Activated CD8-positive, alpha-beta T cell treated with anti-CD3 and anti-CD28 coated beads for 36 hours (primary cell): ENCODE data around the gene RBFOX1. TPM values are rescaled to one million over a fixed set of nuclear protein-coding genes. Genes with fewer than 3 reads are reported as not detected.

Source experiments
- ATAC-seq: fragments of 200-7000 bp; cut with Tn5 transposase; one replicate; pipeline ENCODE4 v1.10.0; 2021; ENCODE audit warnings: mild to moderate bottlenecking, moderate library complexity
- CTCF ChIA-PET: fragments of 350-600 bp; sonication (Branson Sonifier 250); formaldehyde crosslinking; loops from one replicate; lab custom pipeline; 2021; ENCODE audit warnings: antibody characterized with exemption; lab: Charles Lee
- POLR2A ChIA-PET: fragments of 350-600 bp; sonication (Branson Sonifier 250); formaldehyde crosslinking; loops from one replicate; lab custom pipeline; 2021; ENCODE audit warnings: antibody characterized with exemption; lab: Charles Lee
- DNase-seq: peaks from one replicate; pipeline ENCODE4 v3.0.0-alpha.2; 2020
- H3K27ac Mint-ChIP-seq: one replicate; pipeline ENCODE4 v1.8.0; 2021; ENCODE audit warnings: mild to moderate bottlenecking, mixed read lengths
- H3K27me3 Mint-ChIP-seq: one replicate; pipeline ENCODE4 v1.8.0; 2021; ENCODE audit warnings: mixed read lengths
- H3K36me3 Mint-ChIP-seq: one replicate; pipeline ENCODE4 v1.8.0; 2021; ENCODE audit warnings: low read depth, mixed read lengths
- H3K4me1 Mint-ChIP-seq: one replicate; pipeline ENCODE4 v1.8.0; 2021; ENCODE audit warnings: low read depth, mixed read lengths
- H3K4me3 Mint-ChIP-seq: one replicate; pipeline ENCODE4 v1.8.0; 2021; ENCODE audit warnings: mild to moderate bottlenecking, moderate library complexity, mixed read lengths
- H3K9me3 Mint-ChIP-seq: one replicate; pipeline ENCODE4 v1.8.0; 2021; ENCODE audit warnings: mixed read lengths
- CTCF ChIP-seq: fragments of 200-600 bp; IDR thresholded peaks from one replicate; pipeline ENCODE4 v1.8.0; 2022; ENCODE audit warnings: antibody characterized with exemption, mild to moderate bottlenecking
- intact Hi-C: fragments of 100-400 bp; cut with micrococcal nuclease; formaldehyde crosslinking; loops from one replicate; pipeline ENCODE4 v1.10.0; 2022
- total RNA-seq, 2 experiments: library from RNA; stranded (reverse); gene quantifications; one replicate each; pipeline ENCODE4 v1.2.3, GENCODE V29; 2021

Gene RBFOX1
- total RNA-seq, 2 experiments from 2014 or later = not detected

GRCh38 chr16:7545251-7545650, 212.6 kb downstream of the RBFOX1 start:
- H3K4me1 Mint-ChIP-seq = no peaks in the 10 kb centered on the region
- ATAC-seq (no peak), DNase-seq (no peak)
- no peaks in the 10 kb centered on the region for H3K36me3 Mint-ChIP-seq
- no peak for TF ChIP-seq CTCF
- no peak overlapping the region for H3K27ac Mint-ChIP-seq
- ChIA-PET CTCF (interaction anchor here (1.9 kb wide), 1 partner anchor 9 kb away, joined by 4 read pairs; no protein-coding TSS in a partner anchor), POLR2A (no interaction called here)
- intact Hi-C loops = no loop called here
- peaks cover 6% of the 10 kb centered on the region for H3K9me3 Mint-ChIP-seq
- no peaks in the 10 kb centered on the region for H3K27me3 Mint-ChIP-seq
- H3K4me3 Mint-ChIP-seq = no peak overlapping the region

- DNase-seq (no peak), ATAC-seq (no peak)
- H3K4me1 Mint-ChIP-seq = no peaks in the 10 kb centered on the region
- no peak overlapping the region for H3K4me3 Mint-ChIP-seq
- intact Hi-C loops = no loop called here
- H3K27ac Mint-ChIP-seq = no peak overlapping the region
- no peak for TF ChIP-seq CTCF
- H3K36me3 Mint-ChIP-seq = no peaks in the 10 kb centered on the region
- H3K27me3 Mint-ChIP-seq = no peaks in the 10 kb centered on the region
- ChIA-PET POLR2A (interaction anchor here (1.2 kb wide), 1 partner anchor 15 kb away, joined by 3 read pairs; no protein-coding TSS in a partner anchor), CTCF (no interaction called here)
- H3K9me3 Mint-ChIP-seq = peaks cover 6% of the 10 kb centered on the region
Observed at GRCh38 chr16:7546948-7547347, 214.3 kb downstream of the RBFOX1 start.

- ATAC-seq (no peak), DNase-seq (no peak)
- H3K4me3 Mint-ChIP-seq = no peak overlapping the region
- no peaks in the 10 kb centered on the region for H3K4me1 Mint-ChIP-seq
- H3K27me3 Mint-ChIP-seq = no peaks in the 10 kb centered on the region
- no peak for TF ChIP-seq CTCF
- H3K36me3 Mint-ChIP-seq = no peaks in the 10 kb centered on the region
- peaks cover 6% of the 10 kb centered on the region for H3K9me3 Mint-ChIP-seq
- intact Hi-C loops = no loop called here
- POLR2A ChIA-PET = interaction anchor here (1.2 kb wide), 1 partner anchor 15 kb away, joined by 3 read pairs; no protein-coding TSS in a partner anchor
- CTCF ChIA-PET = interaction anchor here (0.5 kb wide), 1 partner anchor 52 kb away, joined by 3 read pairs; no protein-coding TSS in a partner anchor
- no peak overlapping the region for H3K27ac Mint-ChIP-seq
Observed at GRCh38 chr16:7547736-7548135, 215.1 kb downstream of the RBFOX1 start.

- no peaks in the 10 kb centered on the region for H3K27me3 Mint-ChIP-seq
- H3K9me3 Mint-ChIP-seq = peaks cover 6% of the 10 kb centered on the region
- POLR2A ChIA-PET = no interaction called here
- H3K27ac Mint-ChIP-seq = no peak overlapping the region
- H3K36me3 Mint-ChIP-seq = no peaks in the 10 kb centered on the region
- no peak for DNase-seq
- intact Hi-C loops = no loop called here
- no peaks in the 10 kb centered on the region for H3K4me1 Mint-ChIP-seq
- H3K4me3 Mint-ChIP-seq = no peak overlapping the region
- CTCF ChIA-PET = no interaction called here
- ATAC-seq = no peak
- no peak for TF ChIP-seq CTCF
Observed at GRCh38 chr16:7548796-7549318, 216.2 kb downstream of the RBFOX1 start.

- H3K4me1 Mint-ChIP-seq = no peaks in the 10 kb centered on the region
- no peak for DNase-seq
- no peak for TF ChIP-seq CTCF
- CTCF ChIA-PET = no interaction called here
- no peaks in the 10 kb centered on the region for H3K36me3 Mint-ChIP-seq
- no peaks in the 10 kb centered on the region for H3K27me3 Mint-ChIP-seq
- intact Hi-C loops = no loop called here
- no peak overlapping the region for H3K4me3 Mint-ChIP-seq
- H3K9me3 Mint-ChIP-seq = peaks cover 2% of the 10 kb centered on the region
- POLR2A ChIA-PET = no interaction called here
- no peak for ATAC-seq
- no peak overlapping the region for H3K27ac Mint-ChIP-seq
Observed at GRCh38 chr16:7550096-7550495, 217.5 kb downstream of the RBFOX1 start.
